Measurements from ENCODE around the gene PCED1B.
"Not testable (repeated sequence)": the region's sequence is repeated elsewhere in the genome, so short reads cannot be mapped to it uniquely, and the experiment has no call there.

Gene PCED1B

GRCh38 chr12:47091009-47091408 lies 11.6 kb downstream of the PCED1B start:
- no peak for DNase-seq

DNA sequence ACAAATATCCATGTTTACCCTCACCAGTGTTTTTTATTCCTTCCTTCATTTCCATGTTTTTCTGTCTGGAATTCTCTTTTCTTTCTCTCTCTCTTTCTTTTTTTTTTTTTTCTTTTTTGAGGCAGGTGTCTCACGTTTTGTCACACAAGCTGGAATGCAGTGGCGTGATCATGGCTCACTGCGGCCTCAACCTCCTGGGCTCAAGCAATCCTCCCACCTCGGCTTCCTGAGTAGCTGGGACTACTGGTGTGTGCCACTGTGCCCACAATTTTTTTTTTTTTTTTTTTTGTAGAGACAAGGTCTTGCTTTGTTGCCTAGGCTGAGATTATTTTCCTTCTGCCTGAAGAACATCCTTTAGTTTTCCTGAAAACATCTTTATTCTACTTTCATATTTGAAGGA lies 15.4 kb downstream of the PCED1B start:
- DNase-seq, result no peak

GRCh38 chr12:47095446-47096236 lies 16.2 kb downstream of the PCED1B start:
- no peak for DNase-seq

DNA sequence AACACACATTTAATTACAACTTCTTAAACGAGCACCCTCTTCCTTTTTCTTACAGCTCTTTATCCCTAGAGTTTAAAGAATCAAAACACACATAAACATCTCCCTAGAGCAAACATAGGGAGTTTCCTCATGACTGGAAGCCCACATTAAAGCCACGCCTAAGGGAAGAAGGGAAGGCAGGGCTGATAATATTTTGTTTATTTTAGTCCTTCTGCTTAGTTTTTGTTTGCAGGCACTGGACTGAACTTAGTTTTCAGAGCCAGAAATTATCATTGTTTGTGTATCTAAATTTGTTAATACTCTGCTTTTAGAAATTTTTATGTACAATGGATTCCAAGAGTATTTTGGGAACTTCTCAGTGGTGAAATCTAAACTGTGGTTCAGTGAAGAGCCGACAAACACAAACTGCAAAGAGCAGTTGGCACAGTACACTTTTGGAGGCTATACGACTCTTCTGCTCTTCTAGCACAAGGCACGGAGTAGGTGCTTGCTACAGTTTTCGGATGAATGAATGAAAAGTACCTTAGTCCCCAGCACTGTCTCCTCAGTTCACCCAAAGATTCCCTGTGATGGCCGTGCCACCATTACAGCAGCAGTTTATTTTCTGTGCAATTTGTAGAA lies 18.0 kb downstream of the PCED1B start:
- DNase-seq, result no peak

- DNase-seq, result no peak
Measured at GRCh38 chr12:47098099-47098498, 18.7 kb downstream of the PCED1B start.

DNA sequence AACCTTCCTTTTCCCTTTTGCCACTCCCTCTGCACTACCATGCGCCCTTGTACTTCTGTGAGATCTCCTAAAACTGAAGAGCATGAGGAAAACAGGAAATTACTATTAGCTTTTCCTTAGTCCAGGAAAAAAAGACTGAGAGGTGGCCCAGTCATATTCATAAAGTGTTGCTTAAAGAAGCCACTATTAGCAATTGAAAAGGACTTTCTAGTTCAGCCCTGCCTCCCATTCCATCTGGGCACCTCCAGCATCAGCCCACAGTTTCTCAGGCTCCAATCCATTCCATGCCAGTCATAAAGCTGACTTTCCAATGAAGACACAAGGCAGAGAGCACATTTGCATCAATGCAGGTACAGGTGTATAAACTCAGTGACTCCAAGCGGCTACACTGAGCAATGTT lies 20.2 kb downstream of the PCED1B start:
- no peak for DNase-seq

GRCh38 chr12:47100160-47100559 lies 20.7 kb downstream of the PCED1B start:
- DNase-seq, result no peak

GRCh38 chr12:47102406-47102805 lies 23.0 kb downstream of the PCED1B start:
- DNase-seq, result no peak

DNA sequence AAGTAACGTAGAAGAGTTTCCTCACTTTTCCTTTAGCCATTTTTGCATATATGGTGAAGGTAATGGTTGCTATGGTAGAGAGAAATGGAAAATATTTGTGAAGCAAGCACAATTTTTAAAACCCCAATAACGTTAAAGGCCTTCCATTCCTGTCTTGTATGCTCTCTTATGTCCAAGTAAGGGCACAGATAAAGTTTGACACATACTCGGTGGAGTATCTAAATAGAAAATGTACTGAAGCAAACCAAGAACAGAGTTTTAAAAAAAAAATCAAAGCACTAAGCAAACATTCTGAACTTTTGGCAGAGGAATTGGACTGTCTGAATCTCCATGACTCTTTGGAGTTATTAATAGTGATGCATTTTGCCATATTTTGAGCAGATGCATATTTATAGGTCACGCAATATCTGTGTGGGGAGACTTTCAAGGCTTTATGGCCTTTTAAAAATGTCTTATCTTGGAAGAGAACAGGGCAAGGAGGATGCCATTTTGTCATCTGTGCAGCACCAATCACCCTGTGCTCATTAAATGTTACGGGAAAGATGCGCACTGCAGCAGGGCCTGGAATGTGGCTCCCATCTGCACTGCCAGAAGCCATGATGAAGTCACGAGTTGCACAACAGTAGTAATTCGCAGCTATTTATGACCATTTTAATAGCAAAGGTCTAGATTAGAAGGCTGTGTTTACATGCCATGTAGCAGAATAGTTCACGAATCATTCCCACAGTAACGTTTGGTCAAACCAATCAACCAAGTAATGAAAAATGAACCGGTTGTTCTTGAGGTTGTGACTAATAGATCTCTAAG lies 23.6 kb downstream of the PCED1B start:
- no peak for DNase-seq

GRCh38 chr12:47105914-47106674 lies 26.7 kb downstream of the PCED1B start:
- DNase-seq, result no peak

DNA sequence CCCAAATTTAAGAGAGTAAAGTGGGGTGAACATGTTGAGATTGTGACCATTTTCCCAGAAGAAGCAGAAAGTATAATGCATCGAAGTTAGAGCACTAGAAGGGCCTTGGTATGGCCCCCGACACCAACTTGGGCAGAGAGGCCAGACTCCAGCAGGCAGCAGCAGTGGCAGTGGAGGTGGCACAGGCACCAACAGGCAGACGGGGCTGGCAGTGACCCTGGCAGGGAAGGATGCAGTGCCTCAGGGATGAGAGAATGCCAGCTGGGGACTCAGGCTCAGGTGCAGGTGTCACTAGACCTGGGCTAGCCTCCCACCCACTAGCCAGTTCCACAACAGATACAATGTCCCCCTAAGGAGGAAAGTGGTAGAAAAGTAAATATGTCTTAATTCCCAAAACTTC lies 28.0 kb downstream of the PCED1B start:
- no peak for DNase-seq

DNA sequence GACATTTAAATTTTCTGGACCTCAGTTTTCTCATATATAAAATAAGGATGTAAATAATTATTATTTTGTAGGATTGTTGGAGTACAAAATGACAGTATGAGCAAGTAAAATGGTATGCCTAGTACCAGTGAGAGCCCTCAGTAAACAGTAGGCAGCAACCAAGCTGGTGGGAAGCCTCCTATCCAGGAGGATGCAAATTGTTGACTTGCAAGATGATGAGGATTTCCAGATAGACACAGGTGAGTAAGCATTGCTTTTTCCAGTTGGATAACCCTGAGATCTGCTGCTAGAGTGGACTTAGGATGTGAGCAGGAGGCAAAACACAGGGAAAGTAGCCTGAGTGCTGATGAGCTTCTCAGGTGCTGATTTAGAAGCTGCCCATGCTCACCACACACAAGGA lies 28.5 kb downstream of the PCED1B start:
- DNase-seq, result no peak

DNA sequence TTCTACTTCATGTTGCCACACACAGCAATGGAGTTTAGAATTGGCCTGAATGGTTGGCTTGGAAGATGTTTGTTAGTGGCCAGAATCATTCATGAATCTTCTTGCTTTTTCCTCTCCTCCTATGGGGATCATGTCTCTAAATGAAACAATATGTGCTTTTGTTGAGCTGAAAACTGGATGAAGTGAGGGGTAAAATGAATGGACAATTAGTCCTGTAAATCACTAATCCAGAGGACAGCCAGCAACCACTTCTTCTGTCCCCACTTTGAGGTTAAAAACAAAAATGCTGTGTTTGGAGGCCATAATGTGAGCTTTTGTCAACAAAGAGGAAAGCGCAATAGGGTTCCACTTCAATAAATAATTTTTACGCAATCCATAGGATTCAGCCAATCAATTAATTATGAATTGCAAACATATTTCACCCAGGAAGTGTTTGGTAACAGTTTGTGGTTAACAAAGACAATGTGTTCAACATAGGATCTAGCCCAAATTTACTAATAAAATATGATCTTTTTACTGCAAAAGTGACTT lies 30.7 kb downstream of the PCED1B start:
- no peak for DNase-seq

GRCh38 chr12:47110718-47111391 lies 31.4 kb downstream of the PCED1B start:
- DNase-seq, result no peak

- DNase-seq, result no peak
Measured at GRCh38 chr12:47111392-47111778, 32.0 kb downstream of the PCED1B start.

DNA sequence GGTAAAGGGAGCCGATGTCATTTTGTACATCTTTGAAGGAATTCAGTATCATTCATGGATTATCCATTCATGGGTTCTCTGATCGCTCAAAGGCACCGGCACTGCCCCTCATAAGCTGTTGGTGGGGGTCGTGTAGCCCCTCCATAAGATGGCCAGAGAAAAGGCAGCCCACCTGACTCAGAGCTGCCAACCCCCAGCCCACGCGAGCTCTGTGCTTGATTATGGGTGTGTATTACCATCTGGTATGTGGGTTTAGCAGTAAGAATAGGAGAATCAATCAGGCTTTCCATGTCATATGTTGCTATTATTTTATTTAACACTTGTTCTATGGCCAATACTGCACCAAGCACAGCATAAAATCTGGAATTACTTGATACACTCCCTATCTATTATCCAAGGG lies 32.4 kb downstream of the PCED1B start:
- no peak for DNase-seq

DNA sequence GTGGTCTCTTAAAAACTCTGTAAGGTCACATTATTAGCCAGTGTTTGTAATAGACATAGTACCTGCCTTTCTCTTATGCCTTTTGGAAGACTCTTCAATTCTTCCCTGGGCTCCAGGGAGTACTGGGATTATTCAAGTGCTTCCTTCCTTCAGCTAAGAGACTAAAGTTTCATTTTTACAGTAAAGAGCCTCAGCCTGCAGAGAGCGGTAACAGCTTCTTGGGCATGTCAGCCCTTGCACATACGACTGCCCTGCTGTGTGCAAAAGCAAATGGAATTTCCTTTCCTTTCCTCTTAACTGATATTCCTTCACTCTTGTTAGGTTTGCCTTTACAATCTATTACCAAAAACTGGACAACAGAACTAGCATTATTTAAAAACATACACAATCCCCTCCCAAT lies 33.3 kb downstream of the PCED1B start:
- DNase-seq, result no peak

GRCh38 chr12:47114481-47114892 lies 35.1 kb downstream of the PCED1B start:
- no peak for DNase-seq

- DNase-seq, result not testable (repeated sequence)
Measured at GRCh38 chr12:47117305-47117704, 37.9 kb downstream of the PCED1B start.

DNA sequence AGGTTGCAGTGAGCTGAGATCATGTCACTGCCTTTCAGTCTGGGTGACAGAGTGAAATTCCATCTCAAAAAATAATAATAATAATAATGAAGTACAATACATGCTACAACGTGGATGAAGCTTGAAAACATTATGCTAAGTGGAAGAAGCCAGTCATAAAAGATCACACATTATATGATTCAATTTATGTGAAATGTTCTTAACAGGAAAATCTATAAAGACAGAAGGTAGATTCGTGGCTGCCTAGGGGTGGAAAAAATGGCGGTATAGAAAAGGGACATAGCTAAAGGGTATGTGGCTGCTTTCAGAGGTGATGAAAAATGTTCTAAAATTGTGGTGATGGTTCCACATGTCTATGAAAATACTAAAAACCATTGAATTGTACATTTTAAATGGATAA lies 41.3 kb downstream of the PCED1B start:
- DNase-seq, result no peak

- no peak for DNase-seq
Measured at GRCh38 chr12:47121146-47121545, 41.7 kb downstream of the PCED1B start.

GRCh38 chr12:47122602-47123001 lies 43.2 kb downstream of the PCED1B start:
- DNase-seq, result no peak

All from inflammatory macrophage treated with lipopolysaccharide for 1 hour (primary cell).